ENCODE results near the gene CATSPERD.

Gene CATSPERD

GRCh38 chr19:5826531-5827341, 106.3 kb downstream of the CATSPERD start:
- 41 to 48% methylated on average over 17 of the region's 24 CpGs for WGBS, 2 experiments (ENCODE audit: insufficient coverage in 2 of 2)
- Histone ChIP-seq H3K27ac (ENCODE audit: low read depth, low read length, severe bottlenecking) (no peak overlapping the region), H3K9me3 (ENCODE audit: control insufficient read depth, low read length) (no peaks in the 10 kb centered on the region), H3K4me1 (ENCODE audit: control insufficient read depth, insufficient read depth, low read length, poor library complexity, severe bottlenecking) (no peaks in the 10 kb centered on the region), H3K36me3 (ENCODE audit: control insufficient read depth, insufficient read depth, low read length) (no peaks in the 10 kb centered on the region), H3K4me3 (ENCODE audit: extremely low read depth, insufficient read depth, low read length, poor library complexity, severe bottlenecking) (peak overlapping the region; percentile 61)

GRCh38 chr19:5827342-5827890, 107.0 kb downstream of the CATSPERD start:
- Histone ChIP-seq H3K4me1 (ENCODE audit: control insufficient read depth, insufficient read depth, low read length, poor library complexity, severe bottlenecking) (no peaks in the 10 kb centered on the region), H3K36me3 (ENCODE audit: control insufficient read depth, insufficient read depth, low read length) (no peaks in the 10 kb centered on the region), H3K27ac (ENCODE audit: low read depth, low read length, severe bottlenecking) (peak overlapping the region; percentile 2), H3K9me3 (ENCODE audit: control insufficient read depth, low read length) (no peaks in the 10 kb centered on the region), H3K4me3 (ENCODE audit: extremely low read depth, insufficient read depth, low read length, poor library complexity, severe bottlenecking) (peak overlapping the region; percentile 61)
- 22 to 33% methylated on average over 20 to 32 of the region's 37 CpGs for WGBS, 2 experiments (ENCODE audit: insufficient coverage in 2 of 2)

DNA sequence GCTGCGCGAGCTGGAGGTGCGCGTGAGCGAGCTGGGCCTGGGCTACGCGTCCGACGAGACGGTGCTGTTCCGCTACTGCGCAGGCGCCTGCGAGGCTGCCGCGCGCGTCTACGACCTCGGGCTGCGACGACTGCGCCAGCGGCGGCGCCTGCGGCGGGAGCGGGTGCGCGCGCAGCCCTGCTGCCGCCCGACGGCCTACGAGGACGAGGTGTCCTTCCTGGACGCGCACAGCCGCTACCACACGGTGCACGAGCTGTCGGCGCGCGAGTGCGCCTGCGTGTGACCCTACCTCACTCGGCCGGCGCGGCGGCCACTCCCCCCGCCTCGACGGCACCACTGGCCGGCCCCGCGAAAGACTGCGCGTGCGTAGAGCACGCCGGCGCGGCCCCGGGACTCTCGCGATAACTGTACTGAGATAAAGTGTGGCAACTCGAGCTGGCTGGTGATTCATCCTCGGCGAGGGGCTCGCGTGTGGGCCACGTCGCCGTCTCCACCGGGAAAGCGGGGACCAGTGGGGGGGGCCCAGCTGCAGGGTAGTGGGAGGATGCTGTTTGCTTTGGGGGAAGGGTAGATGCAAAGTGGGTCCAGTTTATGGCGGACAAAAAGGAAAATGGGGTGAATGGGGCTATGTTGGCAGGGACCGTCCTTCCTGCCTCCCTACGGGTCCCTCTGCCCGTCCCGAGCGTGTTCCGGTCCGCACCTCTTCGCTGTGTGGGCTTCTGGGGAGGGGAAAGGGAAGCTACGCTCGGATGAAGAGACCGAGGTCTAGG, 107.6 kb downstream of the CATSPERD start:
- H3K36me3 ChIP-seq (ENCODE audit: control insufficient read depth, insufficient read depth, low read length) = no peaks in the 10 kb centered on the region
- H3K27ac ChIP-seq (ENCODE audit: low read depth, low read length, severe bottlenecking) = peak overlapping the region; percentile 97
- 1% methylated on average over 84 to 89 of the region's 91 CpGs for WGBS, 2 experiments (ENCODE audit: insufficient coverage in 2 of 2)
- H3K4me3 ChIP-seq (ENCODE audit: extremely low read depth, insufficient read depth, low read length, poor library complexity, severe bottlenecking) = peak overlapping the region; percentile 61
- H3K9me3 ChIP-seq (ENCODE audit: control insufficient read depth, low read length) = no peaks in the 10 kb centered on the region
- no peaks in the 10 kb centered on the region for H3K4me1 ChIP-seq (ENCODE audit: control insufficient read depth, insufficient read depth, low read length, poor library complexity, severe bottlenecking)
